G401.6 (cell line): ENCODE results near the gene LAMP5.

Source experiments
- FAIRE-seq: peaks from 2 replicates; lab custom pipeline; 2012; peaks lifted over from hg19 to GRCh38; lab: Jason Lieb, UNC

Gene LAMP5, protein sequence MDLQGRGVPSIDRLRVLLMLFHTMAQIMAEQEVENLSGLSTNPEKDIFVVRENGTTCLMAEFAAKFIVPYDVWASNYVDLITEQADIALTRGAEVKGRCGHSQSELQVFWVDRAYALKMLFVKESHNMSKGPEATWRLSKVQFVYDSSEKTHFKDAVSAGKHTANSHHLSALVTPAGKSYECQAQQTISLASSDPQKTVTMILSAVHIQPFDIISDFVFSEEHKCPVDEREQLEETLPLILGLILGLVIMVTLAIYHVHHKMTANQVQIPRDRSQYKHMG

DNA sequence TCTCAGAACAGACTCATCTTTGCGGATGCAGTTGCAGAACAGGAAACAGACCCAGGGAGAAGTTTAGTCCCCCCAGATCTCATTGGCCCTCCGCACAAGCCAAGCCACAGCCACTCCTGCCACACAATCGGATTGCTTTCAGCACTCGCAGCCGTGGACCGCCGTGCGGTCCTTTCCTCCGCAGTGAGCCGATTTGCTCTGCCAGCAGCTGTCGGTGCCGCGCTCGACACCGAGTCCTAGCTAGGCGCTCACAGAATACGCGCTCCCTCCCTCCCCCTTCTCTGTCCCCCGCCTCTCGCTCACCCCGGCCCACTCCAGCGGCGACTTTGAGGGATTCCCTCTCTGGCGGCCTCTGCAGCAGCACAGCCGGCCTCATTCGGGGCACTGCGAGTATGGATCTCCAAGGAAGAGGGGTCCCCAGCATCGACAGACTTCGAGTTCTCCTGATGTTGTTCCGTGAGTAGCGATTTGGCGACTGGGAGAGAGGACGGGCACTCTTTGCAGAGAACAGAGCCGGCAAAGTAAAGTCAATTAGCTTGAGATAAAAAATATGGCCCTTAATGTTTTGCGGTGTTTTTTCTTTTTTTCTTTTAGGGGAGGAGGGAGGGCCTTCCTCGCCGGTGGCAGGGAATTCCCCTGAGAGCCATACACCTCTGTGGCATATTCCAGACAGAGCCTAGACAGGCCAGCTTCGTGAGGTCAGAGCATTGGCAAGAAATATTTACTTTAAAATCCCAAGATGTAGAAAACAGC, at the start of gene LAMP5:
Gene LAMP5 (plus strand): TSS at position 130 of the 753 bp plus-strand sequence. CDS start 263 bp downstream, at position 393.
- no peak for FAIRE-seq

DNA sequence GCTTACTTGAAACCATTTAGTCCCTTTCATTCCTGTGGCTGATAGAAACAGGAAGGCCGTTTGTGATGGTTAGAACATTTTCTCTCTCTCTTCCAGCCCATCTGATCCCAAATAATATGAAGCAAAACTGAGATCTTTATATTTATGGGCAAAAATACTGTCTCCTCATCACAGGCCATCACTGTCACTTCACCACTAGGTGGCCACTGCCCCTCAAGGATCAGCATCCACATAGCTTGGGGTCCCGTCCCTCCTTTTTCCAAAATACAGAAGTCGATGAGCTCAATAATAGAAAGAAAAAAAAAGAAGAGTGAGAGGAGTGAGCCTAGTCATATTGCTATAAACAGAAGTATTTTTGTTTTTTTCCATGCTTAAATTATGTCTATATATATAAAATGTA, 46.4 kb upstream of the LAMP5 start:
- FAIRE-seq = no peak

DNA sequence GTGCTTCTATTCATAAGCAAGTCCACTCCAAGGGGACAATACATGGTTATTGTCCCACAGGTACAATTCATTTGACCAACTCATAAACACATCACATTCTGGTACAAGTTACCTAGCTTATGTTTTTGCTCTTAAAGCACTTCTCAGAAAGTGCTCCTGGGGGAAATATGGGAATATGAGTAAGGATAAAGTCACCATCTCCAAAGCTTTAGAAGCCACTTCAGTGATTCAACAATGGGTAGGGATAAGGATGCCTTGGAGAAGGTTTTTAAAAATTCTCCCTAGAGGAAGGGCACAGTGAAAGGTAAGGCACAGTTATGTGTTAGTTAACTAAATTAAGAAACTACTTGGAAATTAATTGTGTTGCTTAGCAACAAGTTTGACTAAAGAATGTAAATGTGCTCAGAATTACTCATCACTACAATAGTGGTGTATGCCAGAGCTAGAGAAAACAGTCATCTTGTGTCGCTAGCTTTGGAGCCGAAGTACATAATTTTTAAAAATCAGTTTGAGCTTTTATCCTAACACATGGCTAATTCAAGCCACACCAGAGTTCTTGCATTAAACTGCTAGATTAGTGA, 39.5 kb upstream of the LAMP5 start:
- no peak for FAIRE-seq

DNA sequence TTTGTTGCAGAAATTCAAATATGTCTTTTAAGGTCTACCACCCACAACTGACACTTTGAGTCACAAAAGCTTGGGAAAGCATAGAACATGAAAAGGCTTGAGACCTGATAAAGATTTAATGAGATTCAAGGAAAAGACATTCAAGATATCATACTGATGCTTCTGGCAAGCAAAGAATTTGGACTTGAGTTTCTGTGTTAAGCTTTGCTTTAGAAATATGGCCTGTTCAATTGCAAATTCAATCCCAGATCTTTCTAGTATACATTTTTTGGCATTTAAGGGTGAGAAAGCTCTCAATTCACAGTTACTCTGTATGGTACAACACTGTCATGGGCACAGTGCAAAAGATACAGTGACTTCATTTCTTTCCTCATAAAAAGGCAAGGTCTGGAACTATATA, 38.9 kb upstream of the LAMP5 start:
- no peak for FAIRE-seq

- no peak for FAIRE-seq
Measured at GRCh38 chr20:9476174-9476573, 38.2 kb upstream of the LAMP5 start.

DNA sequence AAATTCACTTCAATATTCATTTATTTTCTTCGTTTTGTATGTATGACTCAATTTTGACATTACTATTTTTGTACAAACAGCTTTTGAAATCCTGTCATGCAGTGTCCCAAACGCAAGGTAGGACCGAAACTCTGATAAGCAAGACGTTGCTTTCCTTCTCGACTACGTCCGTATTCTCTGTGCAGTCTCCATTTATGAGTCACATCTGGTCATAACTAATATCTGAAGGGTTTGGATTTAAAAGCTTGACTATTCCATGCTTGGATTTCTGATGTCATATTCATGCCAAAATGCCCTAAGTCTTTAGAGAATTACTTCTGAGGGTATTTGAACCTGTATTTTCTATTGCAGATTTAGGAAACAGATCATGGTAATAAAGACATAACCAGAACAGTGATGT, 37.8 kb upstream of the LAMP5 start:
- FAIRE-seq = no peak

DNA sequence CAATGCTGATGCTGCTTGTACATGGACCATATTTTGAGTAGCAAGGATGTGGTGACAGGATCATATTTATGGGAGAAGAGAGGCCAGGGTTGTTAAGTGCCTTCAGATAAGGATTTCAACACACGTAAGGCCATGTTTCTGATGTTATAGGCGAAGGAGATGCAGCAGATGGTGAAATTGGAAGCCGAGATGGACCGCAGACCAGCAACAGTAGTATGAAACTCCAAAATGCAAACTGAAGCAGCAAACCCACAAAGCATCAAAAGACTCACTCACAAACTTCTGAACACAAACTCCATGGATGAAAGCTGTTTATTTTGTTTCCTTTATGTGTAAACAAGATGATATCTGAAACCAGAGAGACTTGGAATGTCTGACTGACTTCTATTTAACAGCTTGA, 35.6 kb upstream of the LAMP5 start:
- no peak for FAIRE-seq

DNA sequence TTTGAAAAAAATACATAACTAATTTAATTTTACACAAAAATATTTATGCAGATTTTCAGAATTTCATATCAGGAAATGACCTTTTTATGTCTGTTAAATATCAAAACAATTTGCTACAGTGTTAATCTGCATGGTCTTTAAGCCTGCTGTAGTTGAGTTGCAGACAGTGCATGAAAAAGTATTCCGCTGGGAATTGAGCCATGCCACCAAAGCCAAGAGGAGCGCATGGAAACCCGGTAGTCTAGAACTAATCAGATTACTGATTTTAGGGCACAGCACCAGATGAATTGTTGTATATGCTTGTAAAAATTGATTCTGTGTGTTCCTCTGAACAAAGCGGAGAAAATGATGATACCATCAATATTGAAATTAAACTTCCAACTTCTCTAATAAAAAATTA, 34.3 kb upstream of the LAMP5 start:
- no peak for FAIRE-seq

DNA sequence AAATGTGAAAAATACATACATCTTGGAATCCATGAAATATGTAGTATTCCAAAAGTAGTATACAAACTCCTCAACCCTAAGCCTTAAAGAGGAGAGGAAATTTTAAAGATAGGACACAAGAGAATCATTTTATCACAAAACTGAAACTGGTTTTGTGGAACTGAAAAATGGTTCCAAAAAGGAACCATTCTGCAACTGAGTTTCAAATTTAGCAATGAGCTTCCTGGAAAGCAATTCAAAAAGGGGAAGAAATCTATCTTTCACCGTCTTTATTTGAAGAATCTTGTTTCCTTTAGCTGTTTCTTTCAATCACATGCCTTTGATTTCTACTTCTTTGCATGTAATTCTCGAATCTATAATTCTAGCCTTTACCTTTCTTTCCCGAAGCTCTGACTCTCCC, 32.2 kb upstream of the LAMP5 start:
- FAIRE-seq = no peak

GRCh38 chr20:9483131-9483530, 31.3 kb upstream of the LAMP5 start:
- no peak for FAIRE-seq

- FAIRE-seq = no peak
Measured at GRCh38 chr20:9485614-9486340, 28.6 kb upstream of the LAMP5 start.

- FAIRE-seq = no peak
Measured at GRCh38 chr20:9487231-9487630, 27.2 kb upstream of the LAMP5 start.

DNA sequence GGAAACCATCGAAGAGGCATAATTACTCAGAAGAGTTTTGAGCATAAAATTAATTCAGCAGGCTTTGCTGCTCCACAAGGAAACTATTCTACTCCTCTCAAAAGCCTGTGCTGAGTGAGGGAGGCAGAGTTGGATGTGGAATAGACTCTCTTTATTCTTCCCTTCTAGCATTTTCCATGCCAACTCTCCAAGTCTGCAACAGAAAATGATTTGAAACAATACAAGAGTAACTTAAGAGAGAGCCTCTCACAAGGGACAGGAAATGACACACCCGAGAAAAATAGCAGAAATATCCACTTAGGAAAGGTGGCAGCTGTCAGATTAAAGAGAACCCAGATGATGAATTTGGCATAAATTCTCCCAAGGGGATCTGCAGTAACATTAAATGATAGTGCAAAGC, 26.3 kb upstream of the LAMP5 start:
- FAIRE-seq = no peak

- FAIRE-seq = no peak
Measured at GRCh38 chr20:9490161-9490560, 24.2 kb upstream of the LAMP5 start.

GRCh38 chr20:9490631-9491030, 23.8 kb upstream of the LAMP5 start:
- FAIRE-seq = no peak

DNA sequence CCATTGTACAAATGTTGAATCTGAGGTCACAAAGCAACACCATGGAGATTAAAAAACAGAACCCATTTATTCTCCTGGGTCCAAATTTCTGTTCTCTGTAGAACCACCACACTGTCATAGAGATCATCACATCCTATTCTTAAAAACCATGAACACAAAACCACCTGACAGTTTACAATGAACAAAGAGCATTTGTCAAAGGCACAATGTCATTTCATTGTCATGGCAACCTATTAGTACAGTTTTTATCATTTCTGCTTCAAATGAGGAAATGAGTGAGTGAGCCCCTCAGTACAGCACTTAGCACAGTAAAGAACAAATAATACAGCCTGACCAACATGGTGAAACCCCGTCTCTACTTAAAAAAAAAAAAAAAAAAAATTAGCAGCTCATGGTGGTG, 23.1 kb upstream of the LAMP5 start:
- no peak for FAIRE-seq

DNA sequence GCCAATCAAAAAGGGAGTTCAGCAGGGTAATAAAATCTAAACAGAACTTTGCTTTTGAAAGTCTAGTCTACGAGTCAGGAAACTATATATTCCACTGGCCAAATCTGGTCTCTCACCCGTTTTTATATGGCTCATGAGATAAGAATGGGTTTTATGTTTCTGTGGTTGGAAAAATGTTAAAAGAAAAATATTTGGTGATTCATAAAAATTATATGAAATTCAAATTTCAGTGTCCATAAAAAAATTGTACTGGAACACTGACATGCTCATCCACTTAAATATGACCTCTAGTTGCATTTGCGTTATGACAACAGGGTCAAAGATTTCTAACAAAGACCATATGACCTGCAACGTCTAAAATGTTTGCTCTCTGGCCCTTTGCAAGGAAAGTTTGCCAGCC, 22.3 kb upstream of the LAMP5 start:
- FAIRE-seq = no peak

DNA sequence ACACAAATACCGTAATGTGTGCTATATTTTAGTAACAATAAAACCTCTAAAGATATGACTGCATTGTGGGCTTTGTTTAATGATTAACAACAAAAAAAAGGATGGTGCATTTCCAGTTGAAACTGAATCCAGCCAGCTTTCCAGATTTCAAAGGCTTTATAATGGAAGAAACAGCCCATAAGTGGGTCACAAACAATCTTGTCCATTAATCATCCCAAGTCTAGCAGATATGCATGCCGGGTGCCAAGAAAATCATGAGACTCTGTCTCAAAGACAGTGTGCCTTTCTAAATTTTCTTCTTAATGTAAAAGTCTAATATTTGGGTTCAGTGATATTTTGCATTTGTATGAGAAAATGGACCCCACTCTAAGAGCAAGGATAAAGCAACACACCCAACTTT, 20.6 kb upstream of the LAMP5 start:
- FAIRE-seq = no peak

GRCh38 chr20:9495701-9496100, 18.7 kb upstream of the LAMP5 start:
- FAIRE-seq = no peak

GRCh38 chr20:9496155-9496554, 18.2 kb upstream of the LAMP5 start:
- no peak for FAIRE-seq

DNA sequence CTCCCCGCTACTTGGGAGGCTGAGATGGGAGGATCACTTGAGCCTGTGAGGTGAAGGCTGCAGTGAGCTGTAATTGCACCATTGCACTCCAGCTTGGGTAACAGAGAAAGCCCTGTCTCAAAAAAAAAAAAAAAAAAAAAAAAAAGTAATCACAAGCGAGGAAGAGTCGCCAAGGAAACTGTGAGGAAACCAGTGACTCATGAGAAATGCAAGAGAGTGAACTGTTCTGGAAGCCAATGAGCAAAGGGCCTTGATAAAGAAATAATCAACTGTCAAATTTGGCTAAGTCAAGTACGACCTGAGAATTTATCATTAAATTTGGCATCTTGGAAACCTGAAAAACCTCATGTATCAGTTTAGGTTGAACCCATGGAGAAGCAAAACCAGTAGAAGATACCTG, 16.1 kb upstream of the LAMP5 start:
- no peak for FAIRE-seq

DNA sequence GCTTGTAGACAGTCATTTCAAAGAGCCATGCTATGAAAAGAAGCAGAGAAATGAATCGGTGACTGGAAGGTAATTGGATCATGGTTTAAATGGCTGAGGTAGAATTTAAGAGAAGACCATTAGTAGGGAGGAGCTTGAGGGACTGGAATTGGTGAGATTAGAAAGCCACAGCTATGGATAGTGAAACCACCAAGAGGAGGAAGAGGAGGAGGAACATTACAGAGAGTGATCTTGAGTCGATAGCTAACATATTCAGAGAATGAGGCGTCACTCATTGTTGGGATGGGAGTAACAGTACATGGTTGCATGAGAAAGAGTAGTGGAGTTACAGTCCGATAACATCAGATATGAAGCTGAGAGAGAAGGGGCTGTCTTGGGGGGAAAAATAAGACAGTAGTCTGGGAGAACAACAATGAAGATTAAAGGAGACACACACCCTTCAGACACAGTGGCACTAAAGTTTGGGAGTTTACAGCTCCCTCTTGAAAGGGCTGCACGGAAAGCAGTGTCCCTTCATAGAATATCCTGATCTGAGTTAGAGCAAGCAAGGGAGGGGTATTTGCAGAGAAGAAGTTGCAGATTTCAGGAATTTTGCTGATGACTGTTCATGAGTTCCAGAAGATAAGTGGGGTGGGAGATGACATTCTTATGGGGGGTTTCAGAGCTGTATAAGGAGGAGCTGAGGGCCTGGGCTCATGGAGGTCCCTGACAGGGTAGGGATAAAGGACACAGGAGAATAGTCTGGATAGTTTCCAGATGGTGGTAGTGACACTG, 15.1 kb upstream of the LAMP5 start:
- FAIRE-seq = no peak
